Measurements from ENCODE around the gene FYB1.

The FYB1 gene

GRCh38 chr5:39064450-39064849 lies 154.9 kb downstream of the FYB1 start:
- Histone ChIP-seq H3K23ac (ENCODE audit: low read length in 2 of 2) (no peak overlapping the region), H4K91ac (ENCODE audit: low read length) (no peak overlapping the region), H3K4me2 (ENCODE audit: low read length, poor library complexity, severe bottlenecking) (no peak overlapping the region), H3K4ac (ENCODE audit: low read depth in 1 of 2, low read length in 2 of 2) (no peak overlapping the region), H2BK12ac (ENCODE audit: low read length in 2 of 2) (no peak overlapping the region), H3K14ac (ENCODE audit: low read length in 2 of 2) (no peak overlapping the region), H2AK5ac (ENCODE audit: low read length, severe bottlenecking) (no peak overlapping the region), H3K9ac (ENCODE audit: low read length) (no peak overlapping the region), H3K36me3 (ENCODE audit: control insufficient read depth in 1 of 2, insufficient read depth in 2 of 2, low read depth in 1 of 2, low read length in 2 of 2) (peaks cover 7 to 44% of the 10 kb centered on the region in 2 experiments), H3K4me1 (ENCODE audit: control insufficient read depth, insufficient read depth, low read depth, low read length) (no peaks in the 10 kb centered on the region), H3K4me3 (ENCODE audit: insufficient read depth in 1 of 2, low read depth in 1 of 2, low read length in 2 of 2) (no peak overlapping the region), H3K18ac (ENCODE audit: low read depth in 1 of 2, low read length in 2 of 2) (no peak overlapping the region), H2AFZ (ENCODE audit: low read depth, low read length) (no peak overlapping the region), H2BK120ac (ENCODE audit: low read depth, low read length) (no peak overlapping the region), H3K27ac (ENCODE audit: low read length, poor library complexity, severe bottlenecking) (no peak overlapping the region), H3K27me3 (ENCODE audit: control insufficient read depth in 1 of 2, insufficient read depth in 1 of 2, low read length in 2 of 2) (no peaks in the 10 kb centered on the region), H2BK5ac (ENCODE audit: low read depth, low read length, poor library complexity, severe bottlenecking) (no peak overlapping the region), H4K8ac (ENCODE audit: low read length) (no peak overlapping the region), H3K79me1 (replicated peaks; ENCODE audit: low read length, poor library complexity, severe bottlenecking) (peaks cover 17% of the 10 kb centered on the region), H2BK15ac (ENCODE audit: low read depth, poor library complexity, severe bottlenecking) (no peak overlapping the region), H3K9me3 (ENCODE audit: control insufficient read depth, low read length) (no peaks in the 10 kb centered on the region)
- WGBS: 89% methylated on average over 3 of the region's 3 CpGs
- DNase-seq: no peak

DNA sequence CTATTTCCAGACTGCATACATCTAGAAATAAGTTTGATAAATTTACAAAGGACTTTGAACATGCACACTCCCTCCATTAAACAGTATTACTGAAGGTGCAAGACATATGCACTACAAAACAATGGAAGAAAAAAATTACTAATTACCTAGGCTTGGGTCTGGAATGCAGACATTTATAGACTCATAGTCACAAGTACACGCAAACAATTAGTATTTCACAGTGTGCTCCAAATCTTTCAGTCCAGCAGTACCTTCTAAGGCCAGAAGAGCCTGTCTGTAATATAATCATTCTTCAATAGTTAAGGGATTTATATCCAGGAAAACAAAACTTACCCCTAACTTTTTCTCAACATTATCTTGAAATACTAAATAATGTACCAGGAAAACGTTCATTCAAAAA lies 156.3 kb downstream of the FYB1 start:
- no peaks in the 10 kb centered on the region for H3K4me1 ChIP-seq (ENCODE audit: control insufficient read depth, insufficient read depth, low read depth, low read length)
- H3K4me2 ChIP-seq (ENCODE audit: low read length, poor library complexity, severe bottlenecking): no peak overlapping the region
- no peaks in the 10 kb centered on the region for H3K27me3 ChIP-seq (ENCODE audit: control insufficient read depth in 1 of 2, insufficient read depth in 1 of 2, low read length in 2 of 2)
- 80% methylated on average over 2 of the region's 2 CpGs for WGBS
- H2AK5ac ChIP-seq (ENCODE audit: low read length, severe bottlenecking): no peak overlapping the region
- H4K8ac ChIP-seq (ENCODE audit: low read length): no peak overlapping the region
- no peak overlapping the region for H3K18ac ChIP-seq (ENCODE audit: low read depth in 1 of 2, low read length in 2 of 2)
- H2BK120ac ChIP-seq (ENCODE audit: low read depth, low read length): no peak overlapping the region
- H3K9ac ChIP-seq (ENCODE audit: low read length): peak overlapping the region; percentile 2
- peaks cover 7 to 31% of the 10 kb centered on the region in 2 experiments for H3K36me3 ChIP-seq (ENCODE audit: control insufficient read depth in 1 of 2, insufficient read depth in 2 of 2, low read depth in 1 of 2, low read length in 2 of 2)
- no peak overlapping the region for H2BK15ac ChIP-seq (ENCODE audit: low read depth, poor library complexity, severe bottlenecking)
- no peaks in the 10 kb centered on the region for H3K9me3 ChIP-seq (ENCODE audit: control insufficient read depth, low read length)
- H4K91ac ChIP-seq (ENCODE audit: low read length): no peak overlapping the region
- no peak overlapping the region for H3K27ac ChIP-seq (ENCODE audit: low read length, poor library complexity, severe bottlenecking)
- H2BK12ac ChIP-seq (ENCODE audit: low read length in 2 of 2): no peak overlapping the region
- no peak overlapping the region for H3K4ac ChIP-seq (ENCODE audit: low read depth in 1 of 2, low read length in 2 of 2)
- no peak for DNase-seq
- peaks cover 17% of the 10 kb centered on the region for H3K79me1 ChIP-seq (replicated peaks; ENCODE audit: low read length, poor library complexity, severe bottlenecking)
- no peak overlapping the region for H3K23ac ChIP-seq (ENCODE audit: low read length in 2 of 2)
- H3K4me3 ChIP-seq (ENCODE audit: insufficient read depth in 1 of 2, low read depth in 1 of 2, low read length in 2 of 2): no peak overlapping the region
- H2AFZ ChIP-seq (ENCODE audit: low read depth, low read length): no peak overlapping the region
- H2BK5ac ChIP-seq (ENCODE audit: low read depth, low read length, poor library complexity, severe bottlenecking): no peak overlapping the region
- H3K14ac ChIP-seq (ENCODE audit: low read length in 2 of 2): no peak overlapping the region

- H2BK120ac ChIP-seq (ENCODE audit: low read depth, low read length): no peak overlapping the region
- no peak overlapping the region for H3K4me2 ChIP-seq (ENCODE audit: low read length, poor library complexity, severe bottlenecking)
- no peaks in the 10 kb centered on the region for H3K4me1 ChIP-seq (ENCODE audit: control insufficient read depth, insufficient read depth, low read depth, low read length)
- H2AFZ ChIP-seq (ENCODE audit: low read depth, low read length): no peak overlapping the region
- H3K27ac ChIP-seq (ENCODE audit: low read length, poor library complexity, severe bottlenecking): no peak overlapping the region
- no peak overlapping the region for H2BK15ac ChIP-seq (ENCODE audit: low read depth, poor library complexity, severe bottlenecking)
- peaks cover 17% of the 10 kb centered on the region for H3K79me1 ChIP-seq (replicated peaks; ENCODE audit: low read length, poor library complexity, severe bottlenecking)
- no peak overlapping the region for H3K4ac ChIP-seq (ENCODE audit: low read depth in 1 of 2, low read length in 2 of 2)
- H3K27me3 ChIP-seq (ENCODE audit: control insufficient read depth in 1 of 2, insufficient read depth in 1 of 2, low read length in 2 of 2): no peaks in the 10 kb centered on the region
- H4K91ac ChIP-seq (ENCODE audit: low read length): no peak overlapping the region
- no peak overlapping the region for H2BK12ac ChIP-seq (ENCODE audit: low read length in 2 of 2)
- H2BK5ac ChIP-seq (ENCODE audit: low read depth, low read length, poor library complexity, severe bottlenecking): no peak overlapping the region
- H3K14ac ChIP-seq (ENCODE audit: low read length in 2 of 2): no peak overlapping the region
- DNase-seq: no peak
- H4K8ac ChIP-seq (ENCODE audit: low read length): no peak overlapping the region
- H3K9me3 ChIP-seq (ENCODE audit: control insufficient read depth, low read length): no peaks in the 10 kb centered on the region
- H3K9ac ChIP-seq (ENCODE audit: low read length): peak overlapping the region; percentile 2
- H3K4me3 ChIP-seq (ENCODE audit: insufficient read depth in 1 of 2, low read depth in 1 of 2, low read length in 2 of 2): no peak overlapping the region
- no peak overlapping the region for H3K18ac ChIP-seq (ENCODE audit: low read depth in 1 of 2, low read length in 2 of 2)
- no peak overlapping the region for H3K23ac ChIP-seq (ENCODE audit: low read length in 2 of 2)
- H3K36me3 ChIP-seq (ENCODE audit: control insufficient read depth in 1 of 2, insufficient read depth in 2 of 2, low read depth in 1 of 2, low read length in 2 of 2): peaks cover 7 to 26% of the 10 kb centered on the region in 2 experiments
- H2AK5ac ChIP-seq (ENCODE audit: low read length, severe bottlenecking): no peak overlapping the region
Observed at GRCh38 chr5:39062530-39062929, 156.8 kb downstream of the FYB1 start.

DNA sequence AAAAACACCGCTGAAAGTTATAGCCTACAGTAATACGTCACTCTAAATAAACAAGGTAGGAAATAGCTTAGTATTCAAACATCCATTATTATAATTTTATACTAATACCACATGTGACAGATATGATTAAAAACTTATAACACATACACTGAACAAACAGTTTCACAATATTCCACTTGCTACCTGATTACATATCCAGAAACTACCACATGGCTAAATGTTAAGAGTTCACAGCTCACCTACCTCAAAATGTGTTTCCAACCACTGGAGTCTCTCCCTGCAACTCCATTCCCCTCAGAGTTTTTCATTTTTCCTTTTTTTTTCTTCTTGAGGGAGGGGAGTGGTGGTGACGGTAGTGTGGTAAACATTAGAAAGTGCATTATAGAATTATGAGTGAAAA lies 157.3 kb downstream of the FYB1 start:
- Histone ChIP-seq H2AFZ (ENCODE audit: low read depth, low read length) (no peak overlapping the region), H2BK5ac (ENCODE audit: low read depth, low read length, poor library complexity, severe bottlenecking) (no peak overlapping the region), H3K9me3 (ENCODE audit: control insufficient read depth, low read length) (no peaks in the 10 kb centered on the region), H4K91ac (ENCODE audit: low read length) (no peak overlapping the region), H3K23ac (ENCODE audit: low read length in 2 of 2) (no peak overlapping the region), H2AK5ac (ENCODE audit: low read length, severe bottlenecking) (no peak overlapping the region), H3K4me3 (ENCODE audit: insufficient read depth in 1 of 2, low read depth in 1 of 2, low read length in 2 of 2) (no peak overlapping the region), H3K18ac (ENCODE audit: low read depth in 1 of 2, low read length in 2 of 2) (no peak overlapping the region), H3K27ac (ENCODE audit: low read length, poor library complexity, severe bottlenecking) (no peak overlapping the region), H4K8ac (ENCODE audit: low read length) (no peak overlapping the region), H3K14ac (ENCODE audit: low read length in 2 of 2) (no peak overlapping the region), H2BK120ac (ENCODE audit: low read depth, low read length) (no peak overlapping the region), H3K4ac (ENCODE audit: low read depth in 1 of 2, low read length in 2 of 2) (no peak overlapping the region), H3K4me2 (ENCODE audit: low read length, poor library complexity, severe bottlenecking) (no peak overlapping the region), H3K79me1 (replicated peaks; ENCODE audit: low read length, poor library complexity, severe bottlenecking) (peaks cover 17% of the 10 kb centered on the region), H3K4me1 (ENCODE audit: control insufficient read depth, insufficient read depth, low read depth, low read length) (no peaks in the 10 kb centered on the region), H3K9ac (ENCODE audit: low read length) (no peak overlapping the region), H2BK12ac (ENCODE audit: low read length in 2 of 2) (no peak overlapping the region), H2BK15ac (ENCODE audit: low read depth, poor library complexity, severe bottlenecking) (no peak overlapping the region), H3K36me3 (ENCODE audit: control insufficient read depth in 1 of 2, insufficient read depth in 2 of 2, low read depth in 1 of 2, low read length in 2 of 2) (peaks cover 7 to 21% of the 10 kb centered on the region in 2 experiments), H3K27me3 (ENCODE audit: control insufficient read depth in 1 of 2, insufficient read depth in 1 of 2, low read length in 2 of 2) (no peaks in the 10 kb centered on the region)
- WGBS: no CpG with 5 or more reads among the region's 3 CpGs
- DNase-seq: no peak
